SK-N-SH (cell line): ENCODE measurements around the gene APLP2. TPM values are rescaled to one million over a fixed set of nuclear protein-coding genes. Genes with fewer than 3 reads are reported as not detected.

Experiments used
- CTCF ChIA-PET: fragments of 300-600, 350-600 bp; formaldehyde crosslinking; extraction: SDS; loops from one replicate; lab custom pipeline; 2021; lab: Yijun Ruan, JAX
- POLR2A ChIA-PET: fragments of 350-600 bp; sonication (Branson Sonifier 250); formaldehyde crosslinking; extraction: SDS; loops from one replicate; lab custom pipeline; 2020; ENCODE audit warnings: antibody characterized with exemption, inconsistent platforms; lab: Yijun Ruan, JAX
- DNase-seq: peaks from one replicate; pipeline ENCODE4 v3.0.0; 2012
- H2AFZ ChIP-seq: fragments of 200-600 bp; sonication (generic); 2 replicates; pipeline ENCODE4 v1.8.1; 2016; ENCODE audit warnings: antibody characterized with exemption, mild to moderate bottlenecking, low read depth
- H3F3A ChIP-seq: fragments of 200-600 bp; sonication (generic); replicated peaks from 2 replicates; pipeline ENCODE3; 2016; ENCODE audit warnings: antibody characterized with exemption, mild to moderate bottlenecking; ENCODE audit not compliant: insufficient read depth
- H3K27ac ChIP-seq, 2 experiments: fragments of 200-500 bp in 1 of 2; fragments of 200-600 bp in 1 of 2; sonication (Bioruptor generic) in 1 of 2; sonication (generic), shearing (Covaris generic) in 1 of 2; 2 replicates each; pipeline versions ENCODE4 v1.5.1 to v1.6.1; 2014 to 2016; ENCODE audit warnings: low read depth in 2 of 2, inconsistent platforms in 1 of 2, low read length in 1 of 2, mild to moderate bottlenecking in 1 of 2, mixed read lengths in 1 of 2
- H3K27me3 ChIP-seq: fragments of 200-600 bp; sonication (generic), shearing (Covaris generic); 2 replicates; pipeline ENCODE4 v1.6.1; 2016; ENCODE audit warnings: mixed run types; ENCODE audit not compliant: insufficient read depth
- H3K36me3 ChIP-seq, 2 experiments: fragments of 200-500 bp in 1 of 2; fragments of 200-600 bp in 1 of 2; sonication (Bioruptor generic) in 1 of 2; sonication (generic) in 1 of 2; replicated peaks in 1 of 2; 2 replicates each; pipeline versions ENCODE3 to v1.5.1; 2014 to 2016; ENCODE audit warnings: low read length in 1 of 2, mild to moderate bottlenecking in 1 of 2; ENCODE audit not compliant: insufficient read depth in 2 of 2, control insufficient read depth in 1 of 2
- H3K4me1 ChIP-seq, 2 experiments: fragments of 200-500 bp in 1 of 2; fragments of 200-600 bp in 1 of 2; sonication (Bioruptor generic) in 1 of 2; sonication (generic), shearing (Covaris generic) in 1 of 2; 2 replicates each; pipeline versions ENCODE4 v1.5.1 to v1.6.1; 2014 to 2016; ENCODE audit warnings: low read depth in 1 of 2, low read length in 1 of 2, mixed run types in 1 of 2; ENCODE audit not compliant: insufficient read depth in 2 of 2, control insufficient read depth in 1 of 2
- H3K4me2 ChIP-seq: fragments of 200-600 bp; sonication (generic), shearing (Covaris generic); 2 replicates; pipeline ENCODE4 v1.6.1; 2017; ENCODE audit warnings: mixed run types
- H3K4me3 ChIP-seq, 2 experiments: fragments of 200-500 bp in 1 of 2; fragments of 200-600 bp in 1 of 2; sonication (Bioruptor generic) in 1 of 2; sonication (generic), shearing (Covaris generic) in 1 of 2; 2 replicates each; pipeline versions ENCODE4 v1.5.1 to v1.8.1; 2014 to 2016; ENCODE audit warnings: low read depth in 2 of 2, inconsistent platforms in 1 of 2, low read length in 1 of 2, mild to moderate bottlenecking in 1 of 2, mixed read lengths in 1 of 2, moderate library complexity in 1 of 2
- H3K79me2 ChIP-seq: fragments of 200-600 bp; sonication (generic); 2 replicates; pipeline ENCODE4 v1.8.1; 2017; ENCODE audit warnings: mild to moderate bottlenecking; ENCODE audit not compliant: insufficient read depth
- H3K9ac ChIP-seq: fragments of 200-600 bp; sonication (generic); 2 replicates; pipeline ENCODE4 v1.6.1; 2017; ENCODE audit warnings: mixed run types
- H3K9me2 ChIP-seq: fragments of 200-600 bp; sonication (generic); 2 replicates; pipeline ENCODE4 v1.6.1; 2017; ENCODE audit warnings: mixed run types
- H3K9me3 ChIP-seq: fragments of 200-600 bp; sonication (generic); 2 replicates; pipeline ENCODE4 v1.6.1; 2017; ENCODE audit warnings: mixed run types, mild to moderate bottlenecking, moderate library complexity
- H4K20me1 ChIP-seq: fragments of 200-600 bp; sonication (generic); 2 replicates; pipeline ENCODE4 v1.6.1; 2017; ENCODE audit warnings: mild to moderate bottlenecking, mixed run types; ENCODE audit not compliant: insufficient read depth
- CTCF ChIP-seq: fragments of 200-600 bp; sonication (generic); IDR thresholded peaks from 2 replicates; pipeline ENCODE4 v1.6.1; 2017; ENCODE audit warnings: antibody characterized with exemption, mild to moderate bottlenecking, moderate library complexity
- EZH2phosphoT487 ChIP-seq: fragments of 200-600 bp; sonication (generic); IDR thresholded peaks from 2 replicates; pipeline ENCODE4 v1.6.1; 2017; ENCODE audit warnings: low read depth, mixed run types, mild to moderate bottlenecking, antibody characterized with exemption, moderate library complexity, borderline replicate concordance
- FOXJ3 ChIP-seq: sonication (generic); formaldehyde crosslinking; IDR thresholded peaks from 2 replicates; pipeline ENCODE4 v1.5.1; 2020; ENCODE audit warnings: mild to moderate bottlenecking, missing genetic modification reagents
- FOXM1 ChIP-seq: IDR thresholded peaks from 2 replicates; pipeline ENCODE4 v1.4.0; 2012; ENCODE audit warnings: low read depth, mild to moderate bottlenecking
- GABPA ChIP-seq: IDR thresholded peaks from 2 replicates; pipeline ENCODE4 v1.4.0; 2012; ENCODE audit warnings: low read depth, mild to moderate bottlenecking
- GATA2 ChIP-seq: sonication (generic); formaldehyde crosslinking; IDR thresholded peaks from 2 replicates; pipeline ENCODE4 v1.5.0; 2020; ENCODE audit warnings: mild to moderate bottlenecking, missing genetic modification reagents
- IRF3 ChIP-seq: fragments of 150-350 bp; IDR thresholded peaks from 2 replicates; pipeline ENCODE4 v1.6.1; 2016; ENCODE audit warnings: mild to moderate bottlenecking, low read depth, low read length
- JUND ChIP-seq: IDR thresholded peaks from 2 replicates; pipeline ENCODE4 v1.4.0; 2012
- MAX ChIP-seq: IDR thresholded peaks from 2 replicates; pipeline ENCODE4 v1.4.0; 2012; ENCODE audit warnings: low read depth
- MXI1 ChIP-seq: IDR thresholded peaks from 2 replicates; pipeline ENCODE4 v1.6.1; 2012; ENCODE audit warnings: mild to moderate bottlenecking, low read depth, low read length, improper control_type of control experiment
- NFIC ChIP-seq: IDR thresholded peaks from 2 replicates; pipeline ENCODE4 v1.4.0; 2012; ENCODE audit warnings: borderline replicate concordance
- NRF1 ChIP-seq: IDR thresholded peaks from 2 replicates; pipeline ENCODE4 v1.6.1; 2012; ENCODE audit warnings: low read depth, mild to moderate bottlenecking, low read length
- PBX3 ChIP-seq: IDR thresholded peaks from 2 replicates; pipeline ENCODE4; 2012
- POLR2AphosphoS5 ChIP-seq: IDR thresholded peaks from 2 replicates; pipeline ENCODE4 v1.6.1; 2012; ENCODE audit warnings: low read depth, low read length
- RAD21 ChIP-seq: IDR thresholded peaks from 2 replicates; pipeline ENCODE4 v1.6.1; 2012; ENCODE audit warnings: mild to moderate bottlenecking, low read length
- RCOR1 ChIP-seq: fragments of 150-350 bp; IDR thresholded peaks from 2 replicates; pipeline ENCODE4 v1.6.1; 2017; ENCODE audit warnings: antibody characterized with exemption, low read length
- REST ChIP-seq: IDR thresholded peaks from 2 replicates; pipeline ENCODE4 v1.6.1; 2012; ENCODE audit warnings: mild to moderate bottlenecking, low read depth, low read length, moderate library complexity
- RFX5 ChIP-seq: IDR thresholded peaks from 2 replicates; pipeline ENCODE4 v1.6.1; 2012; ENCODE audit warnings: mild to moderate bottlenecking, improper control_type of control experiment, low read length
- RXRA ChIP-seq: IDR thresholded peaks from 2 replicates; pipeline ENCODE4 v1.4.0; 2012; ENCODE audit warnings: low read depth, mild to moderate bottlenecking, borderline replicate concordance
- SMC3 ChIP-seq: IDR thresholded peaks from 2 replicates; pipeline ENCODE4 v1.6.1; 2012; ENCODE audit warnings: low read depth, low read length, improper control_type of control experiment
- TCF12 ChIP-seq: IDR thresholded peaks from 2 replicates; pipeline ENCODE4 v1.4.0; 2012
- TEAD4 ChIP-seq: IDR thresholded peaks from 2 replicates; pipeline ENCODE4 v1.4.0; 2012; ENCODE audit warnings: mild to moderate bottlenecking, borderline replicate concordance; ENCODE audit not compliant: insufficient read depth
- USF1 ChIP-seq: IDR thresholded peaks from 2 replicates; pipeline ENCODE4 v1.4.0; 2012; ENCODE audit warnings: low read depth, borderline replicate concordance
- USF2 ChIP-seq: fragments of 150-350 bp; IDR thresholded peaks from 2 replicates; pipeline ENCODE4 v1.6.1; 2017; ENCODE audit warnings: antibody characterized with exemption, low read length, low read depth, borderline replicate concordance
- YY1 ChIP-seq: IDR thresholded peaks from 2 replicates; pipeline ENCODE4 v1.4.0; 2012; ENCODE audit warnings: low read depth, mild to moderate bottlenecking
- WGBS: methylation state at CpG from one replicate; pipeline ENCODE4 v1.1.6; 2017; ENCODE audit warnings: low lambda C conversion rate; 5-methylcytosine and 5-hydroxymethylcytosine counted together
- polyA plus RNA-seq, 3 experiments: library from polyadenylated mRNA; depleted of rRNA; stranded (reverse); fragments of >200 nt; gene quantifications; 2 replicates each; pipeline ENCODE4 v1.2.3, GENCODE V29; 2012

Gene APLP2
- polyA plus RNA-seq, 1 of the 3 experiments (the other 2 are of a cell fraction) = 424 TPM

- Histone ChIP-seq H3K4me2 (peak overlapping the region; percentile 35), H4K20me1 (peaks cover 91% of the 10 kb centered on the region), H3F3A (peaks cover 33% of the 10 kb centered on the region), H3K79me2 (peaks cover 93% of the 10 kb centered on the region), H3K4me3 (no peak overlapping the region), H3K9ac (no peak overlapping the region), H3K9me3 (no peaks in the 10 kb centered on the region), H2AFZ (no peak overlapping the region), H3K36me3 (no peaks in the 10 kb centered on the region), H3K9me2 (no peaks in the 10 kb centered on the region), H3K27ac (peak overlapping the region; percentile 40 to 64), H3K4me1 (peaks cover 34 to 36% of the 10 kb centered on the region in 2 experiments), H3K27me3 (no peaks in the 10 kb centered on the region)
- POLR2A ChIA-PET = no interaction called here
- DNase-seq = peak; percentile 35
- WGBS = 10% methylated on average over 5 of the region's 5 CpGs
- CTCF ChIA-PET = interaction anchor here (0.7 to 1.6 kb wide), 3 partner anchors 29 to 31 kb away, joined by 3 to 6 read pairs (median 4); no protein-coding TSS in a partner anchor
- TF ChIP-seq TCF12 (peak; percentile 100), GABPA (peak; percentile 39; the same call in 1 of the 2 replicates), REST (peak; percentile 55; the same call in 1 of the 2 replicates), TEAD4 (peak; percentile 98), MAX (peak; percentile 68; the same call in 1 of the 2 replicates), FOXM1 (peak; percentile 89), RFX5 (no peak), RAD21 (no peak), RXRA (peak; percentile 98), CTCF (no peak), YY1 (peak; percentile 60; the same call in 1 of the 2 replicates), IRF3 (no peak), FOXJ3 (no peak), EZH2phosphoT487 (no peak; the same call in 1 of the 2 replicates), PBX3 (peak; percentile 97), USF2 (no peak), NRF1 (no peak), MXI1 (no peak), NFIC (peak; percentile 96), JUND (peak; percentile 92), USF1 (no peak; the same call in 1 of the 2 replicates), SMC3 (no peak), POLR2AphosphoS5 (peak; percentile 97), RCOR1 (peak; percentile 30; the same call in 1 of the 2 replicates), GATA2 (CRISPR knock-in tag) (no peak)
Observed at GRCh38 chr11:130103296-130103814, 33.7 kb downstream of the APLP2 start.
